ENCODE data around the gene ZFPL1. TPM values are rescaled to one million over a fixed set of nuclear protein-coding genes. Genes with fewer than 3 reads are reported as not detected.

The ZFPL1 gene
- total and polyA plus RNA-seq, 9 of the 15 experiments (the other 6 are each of a cell fraction or from before 2014, with no cell fraction given), result 3.7 to 37.5 (median 22.7) TPM

DNA sequence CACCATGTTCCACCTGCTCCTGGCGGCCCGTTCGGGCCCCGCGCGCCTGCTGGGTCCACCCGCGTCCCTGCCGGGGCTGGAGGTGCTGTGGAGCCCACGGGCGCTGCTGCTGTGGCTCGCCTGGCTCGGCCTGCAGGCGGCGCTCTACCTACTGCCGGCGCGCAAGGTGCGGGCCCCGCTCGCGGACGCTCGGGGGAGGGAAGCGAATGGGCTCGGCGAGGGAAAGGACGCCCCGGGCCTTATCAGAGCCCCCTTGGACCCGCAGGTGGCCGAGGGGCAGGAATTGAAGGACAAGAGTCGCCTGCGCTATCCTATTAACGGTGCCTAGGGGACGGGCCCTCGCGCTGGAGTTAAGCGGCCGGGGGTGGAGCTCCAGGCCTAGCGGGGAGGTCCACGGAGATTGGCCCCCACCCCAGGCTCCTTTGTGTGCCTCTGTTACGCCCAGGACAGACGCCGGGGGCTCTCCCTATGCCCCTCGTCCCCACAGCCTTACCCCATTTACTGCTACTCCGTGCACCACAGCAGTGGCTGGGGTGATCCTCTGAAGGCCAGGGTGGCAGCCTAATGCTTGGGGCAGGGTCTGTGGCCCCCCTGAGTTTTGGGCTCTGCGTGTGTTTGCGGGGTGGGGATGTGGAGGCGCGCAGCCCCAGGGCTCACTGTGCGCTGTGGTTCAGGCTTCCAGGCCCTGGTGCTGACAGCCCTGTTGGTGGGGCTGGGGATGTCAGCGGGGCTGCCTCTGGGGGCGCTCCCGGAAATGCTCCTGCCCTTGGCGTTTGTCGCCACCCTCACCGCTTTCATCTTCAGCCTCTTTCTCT is 28.7 kb downstream of the ZFPL1 start (continued):
- peak; percentile 75 for TF ChIP-seq VEZF1 (CRISPR knock-in tag; IDR thresholded peaks at IDR 0.05)
- TF ChIP-seq IRF1 (CRISPR knock-in tag; IDR thresholded peaks at IDR 0.05; ENCODE audit: borderline replicate concordance), result peak; percentile 55; the same call in 1 of the 2 replicates
- no peak for TF ChIP-seq ARNT (IDR thresholded peaks at IDR 0.05)
- no peak for TF ChIP-seq SRSF9 (IDR thresholded peaks at IDR 0.05; ENCODE audit: borderline replicate concordance, low read depth, low read length)
- TF ChIP-seq YY1 (IDR thresholded peaks at IDR 0.05; ENCODE audit: borderline replicate concordance in 1 of 3, control insufficient read depth in 1 of 3, extremely low read depth in 1 of 3, insufficient read depth in 3 of 3, insufficient read length in 1 of 3, insufficient replicate concordance in 2 of 3, low read depth in 1 of 3, low read length in 2 of 3), result peak in 1 of 3 experiments; percentile 65
- peak; percentile 15; the same call in 1 of the 2 replicates for TF ChIP-seq SMARCE1 (IDR thresholded peaks at IDR 0.05)
- TF ChIP-seq ZNF766 (CRISPR knock-in tag; conservative IDR thresholded peaks at IDR 0.05), result no peak
- TF ChIP-seq, protein P1, sequence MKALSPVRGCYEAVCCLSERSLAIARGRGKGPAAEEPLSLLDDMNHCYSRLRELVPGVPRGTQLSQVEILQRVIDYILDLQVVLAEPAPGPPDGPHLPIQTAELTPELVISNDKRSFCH (CRISPR knock-in tag; IDR thresholded peaks at IDR 0.05), result no peak
- TF ChIP-seq, protein P1 (tag; IDR thresholded peaks at IDR 0.05), result no peak; the same call in 1 of the 2 replicates
- no peak for TF ChIP-seq ZNF79 (CRISPR knock-in tag; IDR thresholded peaks at IDR 0.05; ENCODE audit: low read depth)
- TF ChIP-seq RBM14 (IDR thresholded peaks at IDR 0.05; ENCODE audit: borderline replicate concordance, insufficient read depth, low read depth, low read length), result no peak
- no peak; the same call in 1 of the 2 replicates for TF ChIP-seq PATZ1 (CRISPR knock-in tag; IDR thresholded peaks at IDR 0.05; ENCODE audit: borderline replicate concordance)
- TF ChIP-seq CBFA2T2 (conservative IDR thresholded peaks at IDR 0.05), result no peak
- TF ChIP-seq, protein P2, sequence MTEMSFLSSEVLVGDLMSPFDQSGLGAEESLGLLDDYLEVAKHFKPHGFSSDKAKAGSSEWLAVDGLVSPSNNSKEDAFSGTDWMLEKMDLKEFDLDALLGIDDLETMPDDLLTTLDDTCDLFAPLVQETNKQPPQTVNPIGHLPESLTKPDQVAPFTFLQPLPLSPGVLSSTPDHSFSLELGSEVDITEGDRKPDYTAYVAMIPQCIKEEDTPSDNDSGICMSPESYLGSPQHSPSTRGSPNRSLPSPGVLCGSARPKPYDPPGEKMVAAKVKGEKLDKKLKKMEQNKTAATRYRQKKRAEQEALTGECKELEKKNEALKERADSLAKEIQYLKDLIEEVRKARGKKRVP (CRISPR knock-in tag; IDR thresholded peaks at IDR 0.05), result no peak
- TF ChIP-seq OTX1 (CRISPR knock-in tag; IDR thresholded peaks at IDR 0.05), result no peak
- TF ChIP-seq ETV1 (tag; conservative IDR thresholded peaks at IDR 0.05; ENCODE audit: low read depth), result no peak
- no peak for TF ChIP-seq ZC3H4 (CRISPR knock-in tag; IDR thresholded peaks at IDR 0.05; ENCODE audit: borderline replicate concordance)
- TF ChIP-seq, protein P3, sequence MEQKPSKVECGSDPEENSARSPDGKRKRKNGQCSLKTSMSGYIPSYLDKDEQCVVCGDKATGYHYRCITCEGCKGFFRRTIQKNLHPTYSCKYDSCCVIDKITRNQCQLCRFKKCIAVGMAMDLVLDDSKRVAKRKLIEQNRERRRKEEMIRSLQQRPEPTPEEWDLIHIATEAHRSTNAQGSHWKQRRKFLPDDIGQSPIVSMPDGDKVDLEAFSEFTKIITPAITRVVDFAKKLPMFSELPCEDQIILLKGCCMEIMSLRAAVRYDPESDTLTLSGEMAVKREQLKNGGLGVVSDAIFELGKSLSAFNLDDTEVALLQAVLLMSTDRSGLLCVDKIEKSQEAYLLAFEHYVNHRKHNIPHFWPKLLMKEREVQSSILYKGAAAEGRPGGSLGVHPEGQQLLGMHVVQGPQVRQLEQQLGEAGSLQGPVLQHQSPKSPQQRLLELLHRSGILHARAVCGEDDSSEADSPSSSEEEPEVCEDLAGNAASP (IDR thresholded peaks at IDR 0.05), result no peak
- no peak for TF ChIP-seq WHSC1 (IDR thresholded peaks at IDR 0.05; ENCODE audit: low read length)

Data from K562 (cell line).